GM12864 (cell line): ENCODE results near the gene CDC20.

Experiments
- DNase-seq: peaks from one replicate; pipeline ENCODE4 v3.0.0-alpha.2; 2011; ENCODE audit warnings: low read depth
- H3K4me3 ChIP-seq: 2 replicates; pipeline ENCODE4 v1.5.1; 2011; ENCODE audit warnings: mild to moderate bottlenecking, low read depth, low read length, control low read depth
- CTCF ChIP-seq: IDR thresholded peaks from 2 replicates; pipeline ENCODE4 v1.5.1; 2011; ENCODE audit warnings: low read depth, mild to moderate bottlenecking, moderate library complexity, low read length, control low read depth, inconsistent platforms; ENCODE audit errors: missing control alignments

The CDC20 gene

GRCh38 chr1:43349594-43350306 lies 9.0 kb upstream of the CDC20 start:
- peak; percentile 44 for DNase-seq
- TF ChIP-seq CTCF: no peak
- peak overlapping the region; percentile 62 for H3K4me3 ChIP-seq

GRCh38 chr1:43350976-43351375 lies 7.8 kb upstream of the CDC20 start:
- TF ChIP-seq CTCF: no peak
- DNase-seq: no peak
- no peak overlapping the region for H3K4me3 ChIP-seq

GRCh38 chr1:43351421-43352350 lies 7.1 kb upstream of the CDC20 start:
- no peak for TF ChIP-seq CTCF
- DNase-seq: no peak
- no peak overlapping the region for H3K4me3 ChIP-seq

GRCh38 chr1:43352351-43352705 lies 6.5 kb upstream of the CDC20 start:
- DNase-seq: no peak
- H3K4me3 ChIP-seq: no peak overlapping the region
- TF ChIP-seq CTCF: no peak

GRCh38 chr1:43352881-43353280 lies 5.9 kb upstream of the CDC20 start:
- DNase-seq: no peak
- no peak for TF ChIP-seq CTCF

GRCh38 chr1:43354471-43354870 lies 4.3 kb upstream of the CDC20 start:
- DNase-seq: no peak
- no peak overlapping the region for H3K4me3 ChIP-seq
- no peak for TF ChIP-seq CTCF

More at GRCh38 chr1:43352881-43353280, 5.9 kb upstream of the CDC20 start:
- no peak overlapping the region for H3K4me3 ChIP-seq
